Measurements from ENCODE around the gene GRM7. TPM values are rescaled to one million over a fixed set of nuclear protein-coding genes. Genes with fewer than 3 reads are reported as not detected.

Gene GRM7
- total and polyA plus RNA-seq, 9 of the 15 experiments (the other 6 are each of a cell fraction or from before 2014, with no cell fraction given) = not detected

DNA sequence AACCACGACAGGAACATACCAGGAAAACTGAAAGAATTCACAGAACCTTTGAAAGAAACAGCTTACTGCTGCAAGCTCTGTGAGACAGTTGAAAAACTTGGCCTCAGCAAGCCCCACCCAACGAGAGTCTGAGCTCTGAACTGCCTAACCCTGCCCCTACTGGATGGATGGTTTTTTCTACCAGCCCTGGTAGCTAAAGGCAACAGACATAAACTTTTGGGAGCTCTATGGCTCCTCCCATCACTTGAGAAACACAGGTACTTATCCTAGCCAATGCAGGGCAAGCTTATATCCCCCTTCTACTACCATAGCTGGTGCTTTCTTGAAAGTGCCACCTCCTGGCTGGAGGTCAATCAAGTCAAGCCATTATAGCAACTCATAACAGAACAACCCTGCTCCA, 471.8 kb downstream of the GRM7 start:
- H3K4me1 ChIP-seq (replicated peaks in 1 of 2; ENCODE audit: control insufficient read depth in 2 of 2, insufficient read depth in 2 of 2, low read length in 2 of 2) = no peaks in the 10 kb centered on the region
- FAIRE-seq (no peak), ATAC-seq (no peak), DNase-seq (ENCODE audit: extremely low read depth in 1 of 4, low spot score in 3 of 4) (no peak)
- intact Hi-C loops (cut with micrococcal nuclease) (no loop called here), in situ Hi-C loops (cut with MboI) (no loop called here)
- no peaks in the 10 kb centered on the region for H4K20me1 ChIP-seq (replicated peaks; ENCODE audit: control insufficient read depth, insufficient read depth, low read length)
- no peaks in the 10 kb centered on the region for H3K9me1 ChIP-seq (ENCODE audit: control insufficient read depth, insufficient read depth, low read length)
- no TSS peak for BruUV-seq (replicated peaks)
- no peaks in the 10 kb centered on the region for H3K79me2 ChIP-seq (ENCODE audit: control insufficient read depth, insufficient read depth, low read length)
- no peak overlapping the region for H3K4me3 ChIP-seq
- H3K9ac ChIP-seq (ENCODE audit: insufficient read depth in 1 of 2, low read depth in 2 of 2, low read length in 2 of 2) = no peak overlapping the region
- no peaks in the 10 kb centered on the region for H3K36me3 ChIP-seq (ENCODE audit: control insufficient read depth, insufficient read depth, low read length)
- H3K9me3 ChIP-seq (replicated peaks; ENCODE audit: control insufficient read depth, insufficient read depth, low read depth, low read length) = no peaks in the 10 kb centered on the region
- WGBS (ENCODE audit: insufficient coverage, low coverage, missing lambda C conversion rate) = 0% methylated on average over 2 of the region's 2 CpGs
- no peak overlapping the region for H2AFZ ChIP-seq (ENCODE audit: low read depth, low read length)
- no peaks in the 10 kb centered on the region for H3K27me3 ChIP-seq (ENCODE audit: control insufficient read depth in 2 of 2, insufficient read depth in 2 of 2, low read length in 2 of 2)
- TF ChIP-seq SMARCE1 (IDR thresholded peaks at IDR 0.05) = no peak
- TF ChIP-seq HMG20A (CRISPR knock-in tag; conservative IDR thresholded peaks at IDR 0.05) = no peak
- TF ChIP-seq CBX3 (IDR thresholded peaks at IDR 0.05; ENCODE audit: borderline replicate concordance in 1 of 2, low read length in 2 of 2) = no peak
- TF ChIP-seq SAFB2 (IDR thresholded peaks at IDR 0.05; ENCODE audit: borderline replicate concordance, low read depth, low read length, severe bottlenecking) = no peak
- no peak for TF ChIP-seq SMARCC2 (IDR thresholded peaks at IDR 0.05; ENCODE audit: low read depth)
- no peak for TF ChIP-seq ARNT (IDR thresholded peaks at IDR 0.05)
- no peak for TF ChIP-seq SAFB (IDR thresholded peaks at IDR 0.05; ENCODE audit: borderline replicate concordance, low read depth, low read length)
- no peak for TF ChIP-seq SPI1 (IDR thresholded peaks at IDR 0.05; ENCODE audit: borderline replicate concordance, low read depth, low read length)
- TF ChIP-seq ZNF12 (CRISPR knock-in tag; IDR thresholded peaks at IDR 0.05) = no peak
- no peak for TF ChIP-seq ZNF232 (CRISPR knock-in tag; IDR thresholded peaks at IDR 0.05)
- TF ChIP-seq, protein P1, sequence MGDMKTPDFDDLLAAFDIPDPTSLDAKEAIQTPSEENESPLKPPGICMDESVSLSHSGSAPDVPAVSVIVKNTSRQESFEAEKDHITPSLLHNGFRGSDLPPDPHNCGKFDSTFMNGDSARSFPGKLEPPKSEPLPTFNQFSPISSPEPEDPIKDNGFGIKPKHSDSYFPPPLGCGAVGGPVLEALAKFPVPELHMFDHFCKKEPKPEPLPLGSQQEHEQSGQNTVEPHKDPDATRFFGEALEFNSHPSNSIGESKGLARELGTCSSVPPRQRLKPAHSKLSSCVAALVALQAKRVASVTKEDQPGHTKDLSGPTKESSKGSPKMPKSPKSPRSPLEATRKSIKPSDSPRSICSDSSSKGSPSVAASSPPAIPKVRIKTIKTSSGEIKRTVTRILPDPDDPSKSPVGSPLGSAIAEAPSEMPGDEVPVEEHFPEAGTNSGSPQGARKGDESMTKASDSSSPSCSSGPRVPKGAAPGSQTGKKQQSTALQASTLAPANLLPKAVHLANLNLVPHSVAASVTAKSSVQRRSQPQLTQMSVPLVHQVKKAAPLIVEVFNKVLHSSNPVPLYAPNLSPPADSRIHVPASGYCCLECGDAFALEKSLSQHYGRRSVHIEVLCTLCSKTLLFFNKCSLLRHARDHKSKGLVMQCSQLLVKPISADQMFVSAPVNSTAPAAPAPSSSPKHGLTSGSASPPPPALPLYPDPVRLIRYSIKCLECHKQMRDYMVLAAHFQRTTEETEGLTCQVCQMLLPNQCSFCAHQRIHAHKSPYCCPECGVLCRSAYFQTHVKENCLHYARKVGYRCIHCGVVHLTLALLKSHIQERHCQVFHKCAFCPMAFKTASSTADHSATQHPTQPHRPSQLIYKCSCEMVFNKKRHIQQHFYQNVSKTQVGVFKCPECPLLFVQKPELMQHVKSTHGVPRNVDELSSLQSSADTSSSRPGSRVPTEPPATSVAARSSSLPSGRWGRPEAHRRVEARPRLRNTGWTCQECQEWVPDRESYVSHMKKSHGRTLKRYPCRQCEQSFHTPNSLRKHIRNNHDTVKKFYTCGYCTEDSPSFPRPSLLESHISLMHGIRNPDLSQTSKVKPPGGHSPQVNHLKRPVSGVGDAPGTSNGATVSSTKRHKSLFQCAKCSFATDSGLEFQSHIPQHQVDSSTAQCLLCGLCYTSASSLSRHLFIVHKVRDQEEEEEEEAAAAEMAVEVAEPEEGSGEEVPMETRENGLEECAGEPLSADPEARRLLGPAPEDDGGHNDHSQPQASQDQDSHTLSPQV (IDR thresholded peaks at IDR 0.05) = no peak
- TF ChIP-seq, protein P2, sequence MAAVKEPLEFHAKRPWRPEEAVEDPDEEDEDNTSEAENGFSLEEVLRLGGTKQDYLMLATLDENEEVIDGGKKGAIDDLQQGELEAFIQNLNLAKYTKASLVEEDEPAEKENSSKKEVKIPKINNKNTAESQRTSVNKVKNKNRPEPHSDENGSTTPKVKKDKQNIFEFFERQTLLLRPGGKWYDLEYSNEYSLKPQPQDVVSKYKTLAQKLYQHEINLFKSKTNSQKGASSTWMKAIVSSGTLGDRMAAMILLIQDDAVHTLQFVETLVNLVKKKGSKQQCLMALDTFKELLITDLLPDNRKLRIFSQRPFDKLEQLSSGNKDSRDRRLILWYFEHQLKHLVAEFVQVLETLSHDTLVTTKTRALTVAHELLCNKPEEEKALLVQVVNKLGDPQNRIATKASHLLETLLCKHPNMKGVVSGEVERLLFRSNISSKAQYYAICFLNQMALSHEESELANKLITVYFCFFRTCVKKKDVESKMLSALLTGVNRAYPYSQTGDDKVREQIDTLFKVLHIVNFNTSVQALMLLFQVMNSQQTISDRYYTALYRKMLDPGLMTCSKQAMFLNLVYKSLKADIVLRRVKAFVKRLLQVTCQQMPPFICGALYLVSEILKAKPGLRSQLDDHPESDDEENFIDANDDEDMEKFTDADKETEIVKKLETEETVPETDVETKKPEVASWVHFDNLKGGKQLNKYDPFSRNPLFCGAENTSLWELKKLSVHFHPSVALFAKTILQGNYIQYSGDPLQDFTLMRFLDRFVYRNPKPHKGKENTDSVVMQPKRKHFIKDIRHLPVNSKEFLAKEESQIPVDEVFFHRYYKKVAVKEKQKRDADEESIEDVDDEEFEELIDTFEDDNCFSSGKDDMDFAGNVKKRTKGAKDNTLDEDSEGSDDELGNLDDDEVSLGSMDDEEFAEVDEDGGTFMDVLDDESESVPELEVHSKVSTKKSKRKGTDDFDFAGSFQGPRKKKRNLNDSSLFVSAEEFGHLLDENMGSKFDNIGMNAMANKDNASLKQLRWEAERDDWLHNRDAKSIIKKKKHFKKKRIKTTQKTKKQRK (IDR thresholded peaks at IDR 0.05; ENCODE audit: borderline replicate concordance, low read depth, low read length) = no peak
- TF ChIP-seq FOXA3 (CRISPR knock-in tag; conservative IDR thresholded peaks at IDR 0.05 in 1 of 2, IDR thresholded peaks at IDR 0.05 in 1 of 2) = no peak
- ChIA-PET CTCF (ENCODE audit: low intra/inter-chr PET ratio) (no interaction called here), POLR2A (no interaction called here)
- H3K4me2 ChIP-seq (ENCODE audit: insufficient read depth, low read length) = no peak overlapping the region
- no peak overlapping the region for H3K27ac ChIP-seq (ENCODE audit: extremely low read depth, low read depth, low read length)

Data from K562 (cell line).